HepG2 (cell line): ENCODE measurements around the gene CHAF1A. TPM values are rescaled to one million over a fixed set of nuclear protein-coding genes. Genes with fewer than 3 reads are reported as not detected.

Experiments used
- ATAC-seq: fragments of 200-7000 bp; cut with Tn5 transposase; 3 replicates; pipeline ENCODE4 v1.9.1; 2020; ENCODE audit warnings: mild to moderate bottlenecking, moderate library complexity
- BruUV-seq: library from RNA; stranded (reverse); fragments of 400-500 nt; replicated peaks from 2 replicates; lab custom pipeline; 2021; lab: Mats Ljungman, UMichigan
- CTCF ChIA-PET: fragments of 300-600 bp; formaldehyde crosslinking; extraction: SDS; loops from one replicate; lab custom pipeline; 2021; ENCODE audit warnings: low total read pairs, inconsistent platforms, low intra/inter-chr PET ratio; lab: Yijun Ruan, JAX
- POLR2A ChIA-PET: fragments of 350-600 bp; sonication (Branson Sonifier 250); formaldehyde crosslinking; loops from one replicate; lab custom pipeline; 2020; ENCODE audit warnings: antibody characterized with exemption, inconsistent platforms; lab: Yijun Ruan, JAX
- DNase-seq: peaks from one replicate; pipeline ENCODE4 v3.0.0-alpha.2; 2015; ENCODE audit warnings: low spot score
- FAIRE-seq: peaks from 3 replicates; lab custom pipeline; 2011; peaks lifted over from hg19 to GRCh38; lab: Jason Lieb, UNC
- H2AFZ ChIP-seq: one replicate; pipeline ENCODE4 v1.6.1; 2011; ENCODE audit warnings: low read length, inconsistent platforms
- H3K27ac ChIP-seq: fragments of 300-600 bp; 3 replicates; pipeline ENCODE4 v1.8.0; 2011; ENCODE audit warnings: mixed run types, mild to moderate bottlenecking, mixed read lengths, low read length, inconsistent platforms; ENCODE audit not compliant: insufficient read depth; ENCODE audit errors: extremely low read length
- H3K27me3 ChIP-seq, 2 experiments: fragments of 200-600 bp in 1 of 2; 2 replicates in 1 of 2; 3 replicates in 1 of 2; pipeline versions ENCODE4 v1.6.0 to v1.8.0; 2011; ENCODE audit warnings: low read length in 2 of 2, mild to moderate bottlenecking in 2 of 2, moderate library complexity in 2 of 2, inconsistent platforms in 1 of 2; ENCODE audit not compliant: insufficient read depth in 2 of 2, control insufficient read depth in 1 of 2
- H3K36me3 ChIP-seq, 2 experiments: fragments of 200-600 bp in 1 of 2; replicated peaks in 1 of 2; 2 replicates in 1 of 2; 3 replicates in 1 of 2; pipeline versions ENCODE4 v1.5.1 to v1.8.0; 2011; ENCODE audit warnings: low read length in 2 of 2, inconsistent platforms in 1 of 2; ENCODE audit not compliant: insufficient read depth in 2 of 2, control insufficient read depth in 1 of 2
- H3K4me1 ChIP-seq: 2 replicates; pipeline ENCODE4 v1.5.1; 2012; ENCODE audit warnings: low read length, inconsistent platforms; ENCODE audit not compliant: insufficient read depth
- H3K4me2 ChIP-seq: 2 replicates; pipeline ENCODE4 v1.6.0; 2011; ENCODE audit warnings: low read depth, low read length, inconsistent platforms
- H3K4me3 ChIP-seq, 3 experiments: fragments of 200-600 bp in 1 of 3; sonication (generic), shearing (Covaris generic) in 1 of 3; replicated peaks in 1 of 3; 2 replicates each; pipeline ENCODE4 v1.5.1; 2011 to 2016; ENCODE audit warnings: low read length in 3 of 3, inconsistent platforms in 2 of 3, low read depth in 2 of 3, mild to moderate bottlenecking in 2 of 3, control low read depth in 1 of 3, mixed read lengths in 1 of 3; ENCODE audit not compliant: insufficient read depth in 1 of 3
- H3K79me2 ChIP-seq: one replicate; pipeline ENCODE4 v1.6.1; 2011; ENCODE audit warnings: low read length, inconsistent platforms; ENCODE audit not compliant: insufficient read depth
- H3K9ac ChIP-seq: 2 replicates; pipeline ENCODE4 v1.6.0; 2011; ENCODE audit warnings: mild to moderate bottlenecking, low read depth, low read length, inconsistent platforms; ENCODE audit not compliant: insufficient read depth
- H3K9me3 ChIP-seq: 2 replicates; pipeline ENCODE4 v1.5.1; 2012; ENCODE audit warnings: mild to moderate bottlenecking, low read length
- H4K20me1 ChIP-seq: 2 replicates; pipeline ENCODE4 v1.6.0; 2011; ENCODE audit warnings: inconsistent platforms, mild to moderate bottlenecking, low read length, moderate library complexity; ENCODE audit not compliant: insufficient read depth
- CAMTA2 ChIP-seq: sonication (generic); formaldehyde crosslinking; IDR thresholded peaks from 2 replicates; pipeline ENCODE4 v1.4.0; 2020; ENCODE audit warnings: mild to moderate bottlenecking, missing genetic modification reagents, borderline replicate concordance
- CEBPB ChIP-seq: IDR thresholded peaks from 2 replicates; pipeline ENCODE4 v1.6.1; 2011; ENCODE audit warnings: low read depth, low read length, improper control_type of control experiment, borderline replicate concordance
- FOXC1 ChIP-seq: sonication (generic); formaldehyde crosslinking; IDR thresholded peaks from 2 replicates; pipeline ENCODE4 v1.8.0; 2022; ENCODE audit warnings: mild to moderate bottlenecking, missing genetic modification reagents, borderline replicate concordance
- IKZF4 ChIP-seq: sonication (generic); formaldehyde crosslinking; IDR thresholded peaks from 2 replicates; pipeline ENCODE4 v1.5.1; 2020; ENCODE audit warnings: borderline replicate concordance, mild to moderate bottlenecking, low read depth, missing genetic modification reagents; ENCODE audit errors: not compliant biosample characterization
- MED8 ChIP-seq: sonication (generic); formaldehyde crosslinking; IDR thresholded peaks from 2 replicates; pipeline ENCODE4 v1.8.1; 2023; ENCODE audit warnings: mild to moderate bottlenecking, missing genetic modification reagents; ENCODE audit not compliant: insufficient replicate concordance
- MEIS1 ChIP-seq: sonication (generic); formaldehyde crosslinking; IDR thresholded peaks from 2 replicates; pipeline ENCODE4 v1.9.0; 2021; ENCODE audit warnings: mild to moderate bottlenecking, missing genetic modification reagents, moderate library complexity, borderline replicate concordance
- MTF2 ChIP-seq: sonication (generic); formaldehyde crosslinking; IDR thresholded peaks from 2 replicates; pipeline ENCODE4 v1.5.0; 2020; ENCODE audit warnings: missing genetic modification reagents, borderline replicate concordance
- REXO4 ChIP-seq: sonication (generic); formaldehyde crosslinking; IDR thresholded peaks from 2 replicates; pipeline ENCODE4 v1.8.0; 2022; ENCODE audit warnings: missing genetic modification reagents, mild to moderate bottlenecking, borderline replicate concordance
- SIN3A ChIP-seq: IDR thresholded peaks from 2 replicates; pipeline ENCODE4 v1.6.1; 2011; ENCODE audit warnings: low read depth, mild to moderate bottlenecking, control low read depth, low read length, borderline replicate concordance
- ZBTB34 ChIP-seq: sonication (generic); formaldehyde crosslinking; IDR thresholded peaks from 2 replicates; pipeline ENCODE4 v1.8.0; 2022; ENCODE audit warnings: mild to moderate bottlenecking, missing genetic modification reagents
- ZIK1 ChIP-seq: sonication (generic); formaldehyde crosslinking; IDR thresholded peaks from 2 replicates; pipeline ENCODE4 v1.5.0; 2020; ENCODE audit warnings: mild to moderate bottlenecking, low read depth, missing genetic modification reagents, borderline replicate concordance
- ZNF589 ChIP-seq: sonication (generic); formaldehyde crosslinking; conservative IDR thresholded peaks from 2 replicates; pipeline ENCODE4 v1.8.0; 2022; ENCODE audit warnings: mild to moderate bottlenecking, moderate library complexity, missing genetic modification reagents
- ZNF891 ChIP-seq: sonication (generic); formaldehyde crosslinking; IDR thresholded peaks from 2 replicates; pipeline ENCODE4 v1.5.0; 2020; ENCODE audit warnings: mild to moderate bottlenecking, missing genetic modification reagents
- ZSCAN12 ChIP-seq: sonication (generic); formaldehyde crosslinking; IDR thresholded peaks from 2 replicates; pipeline ENCODE4 v1.9.0; 2021; ENCODE audit warnings: mild to moderate bottlenecking, missing genetic modification reagents
- WGBS: methylation state at CpG from one replicate; pipeline ENCODE4 v1.1.6; 2017; ENCODE audit warnings: low lambda C conversion rate; 5-methylcytosine and 5-hydroxymethylcytosine counted together
- in situ Hi-C: cut with HindIII; loops from 2 replicates; pipeline ENCODE4 v1.10.0; 2017; ENCODE audit warnings: low pct_unique_long_range_greater_than_20kb; ENCODE audit not compliant: extremely low pct_ligation_motif_present
- intact Hi-C: fragments of 100-400 bp; cut with micrococcal nuclease; formaldehyde crosslinking; loops from one replicate; pipeline ENCODE4 v1.10.0; 2022; ENCODE audit not compliant: unreplicated experiment
- polyA plus RNA-seq, 8 experiments: library from polyadenylated mRNA; depleted of rRNA in 3 of 8; stranded (reverse) in 7 of 8; unstranded in 1 of 8; fragments of >200 nt; fragmentation: Illumina TruSeq in 4 of 8; extraction: Trizol in 4 of 8; gene quantifications; 2 replicates each; pipeline versions ENCODE4 v1.2.1 to v1.2.3, GENCODE V29; 2011 to 2016; ENCODE audit warnings: low read depth in 4 of 8, missing spikeins in 1 of 8, mixed read lengths in 1 of 8; ENCODE audit not compliant: insufficient read depth in 1 of 8
- total RNA-seq, 5 experiments: library from RNA; depleted of rRNA; stranded (reverse); fragments of >200 nt; fragmentation: Illumina TruSeq; extraction: Trizol; gene quantifications; 2 replicates each; pipeline ENCODE4 v1.2.3, GENCODE V29; 2016; ENCODE audit warnings: low read depth in 1 of 5
- TF ChIP-seq, protein P1 (sequence below): IDR thresholded peaks from 2 replicates; pipeline ENCODE4 v1.6.1; 2016
- TF ChIP-seq, protein P2 (sequence below): sonication (generic); formaldehyde crosslinking; IDR thresholded peaks from 2 replicates; pipeline ENCODE4 v1.9.0; 2021; ENCODE audit warnings: missing genetic modification reagents, mild to moderate bottlenecking, borderline replicate concordance

CHAF1A gene
- total and polyA plus RNA-seq, 2 of the 13 experiments (the other 11 are each of a cell fraction or from before 2014, with no cell fraction given), result 11.0 to 34.8 TPM

DNA sequence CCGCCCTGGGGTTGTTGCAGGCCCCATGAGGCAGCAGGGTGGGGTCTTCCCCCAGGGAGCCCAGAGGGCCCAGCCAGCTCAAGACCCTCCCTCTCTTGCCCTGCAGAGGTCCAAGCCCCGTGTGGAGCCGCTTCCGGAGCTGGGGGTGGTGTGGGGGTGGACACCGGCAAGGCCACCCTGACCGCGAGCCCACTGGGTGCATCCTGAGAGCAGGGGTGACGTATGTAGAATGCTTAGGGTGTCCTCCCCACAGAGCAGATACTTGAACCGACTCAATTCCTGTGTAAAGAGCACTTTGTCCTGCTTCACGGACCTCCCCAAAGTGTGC, 40.3 kb downstream of the CHAF1A start (continued):
- TF ChIP-seq MTF2 (CRISPR knock-in tag), result no peak
- no peak for TF ChIP-seq CAMTA2 (CRISPR knock-in tag)
- TF ChIP-seq ZNF891 (CRISPR knock-in tag), result no peak
- TF ChIP-seq, protein P1, sequence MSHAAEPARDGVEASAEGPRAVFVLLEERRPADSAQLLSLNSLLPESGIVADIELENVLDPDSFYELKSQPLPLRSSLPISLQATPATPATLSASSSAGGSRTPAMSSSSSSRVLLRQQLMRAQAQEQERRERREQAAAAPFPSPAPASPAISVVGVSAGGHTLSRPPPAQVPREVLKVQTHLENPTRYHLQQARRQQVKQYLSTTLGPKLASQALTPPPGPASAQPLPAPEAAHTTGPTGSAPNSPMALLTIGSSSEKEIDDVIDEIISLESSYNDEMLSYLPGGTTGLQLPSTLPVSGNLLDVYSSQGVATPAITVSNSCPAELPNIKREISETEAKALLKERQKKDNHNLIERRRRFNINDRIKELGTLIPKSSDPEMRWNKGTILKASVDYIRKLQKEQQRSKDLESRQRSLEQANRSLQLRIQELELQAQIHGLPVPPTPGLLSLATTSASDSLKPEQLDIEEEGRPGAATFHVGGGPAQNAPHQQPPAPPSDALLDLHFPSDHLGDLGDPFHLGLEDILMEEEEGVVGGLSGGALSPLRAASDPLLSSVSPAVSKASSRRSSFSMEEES, result no peak
- no peak for TF ChIP-seq ZNF589
- no peak for TF ChIP-seq SIN3A
- no peak for TF ChIP-seq MEIS1 (CRISPR knock-in tag)

GRCh38 chr19:4443188-4443587, 40.7 kb downstream of the CHAF1A start:
- H3K4me2 ChIP-seq, result no peak overlapping the region
- H2AFZ ChIP-seq, result no peak overlapping the region
- 88% methylated on average over 4 of the region's 15 CpGs for WGBS
- CTCF ChIA-PET, result no interaction called here
- FAIRE-seq (no peak), DNase-seq (no peak), ATAC-seq (no peak)
- H3K36me3 ChIP-seq, result peaks cover 15 to 45% of the 10 kb centered on the region in 2 experiments; a peak in 4 of 5 replicates
- POLR2A ChIA-PET, result interaction anchor here (0.8 kb wide), 1 partner anchor 27 kb away, joined by 3 read pairs; no protein-coding TSS in a partner anchor
- TSS peak; percentile 39 for BruUV-seq
- no peak for TF ChIP-seq CEBPB
- TF ChIP-seq ZBTB34 (CRISPR knock-in tag), result no peak
- TF ChIP-seq, protein P2, sequence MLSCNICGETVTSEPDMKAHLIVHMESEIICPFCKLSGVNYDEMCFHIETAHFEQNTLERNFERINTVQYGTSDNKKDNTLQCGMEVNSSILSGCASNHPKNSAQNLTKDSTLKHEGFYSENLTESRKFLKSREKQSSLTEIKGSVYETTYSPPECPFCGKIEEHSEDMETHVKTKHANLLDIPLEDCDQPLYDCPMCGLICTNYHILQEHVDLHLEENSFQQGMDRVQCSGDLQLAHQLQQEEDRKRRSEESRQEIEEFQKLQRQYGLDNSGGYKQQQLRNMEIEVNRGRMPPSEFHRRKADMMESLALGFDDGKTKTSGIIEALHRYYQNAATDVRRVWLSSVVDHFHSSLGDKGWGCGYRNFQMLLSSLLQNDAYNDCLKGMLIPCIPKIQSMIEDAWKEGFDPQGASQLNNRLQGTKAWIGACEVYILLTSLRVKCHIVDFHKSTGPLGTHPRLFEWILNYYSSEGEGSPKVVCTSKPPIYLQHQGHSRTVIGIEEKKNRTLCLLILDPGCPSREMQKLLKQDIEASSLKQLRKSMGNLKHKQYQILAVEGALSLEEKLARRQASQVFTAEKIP (CRISPR knock-in tag), result no peak
- TF ChIP-seq MED8, result no peak
- no peak for TF ChIP-seq ZIK1 (CRISPR knock-in tag)
- TF ChIP-seq ZSCAN12 (CRISPR knock-in tag), result no peak
- no peak for TF ChIP-seq FOXC1
- TF ChIP-seq REXO4 (CRISPR knock-in tag), result no peak
- TF ChIP-seq IKZF4, result no peak
- no peaks in the 10 kb centered on the region for H3K79me2 ChIP-seq
- in situ Hi-C loops, result no loop called here
- no peaks in the 10 kb centered on the region for H3K4me1 ChIP-seq
- no peak overlapping the region for H3K27ac ChIP-seq
- H3K4me3 ChIP-seq, result no peak overlapping the region
- intact Hi-C loops, result no loop called here
- no peak overlapping the region for H3K9ac ChIP-seq
- H3K27me3 ChIP-seq, result no peaks in the 10 kb centered on the region
- H3K9me3 ChIP-seq, result no peaks in the 10 kb centered on the region
- no peaks in the 10 kb centered on the region for H4K20me1 ChIP-seq
